ENCODE data around the gene PIGN.

PIGN gene

GRCh38 chr18:62186774-62187542 is at the start of gene PIGN, which contains the start of gene RELCH:
PIGN (minus strand) TSS chr18:62187056; CDS start chr18:62161353, 25,703 bp downstream.
RELCH (plus strand) TSS chr18:62187255; CDS start chr18:62187506, 251 bp downstream.
- H3K27me3 Mint-ChIP-seq: no peaks in the 10 kb centered on the region
- ATAC-seq (replicated peaks): peak; percentile 91 to 93

GRCh38 chr18:62236252-62236651 is 49.4 kb upstream of the PIGN start:
- Mint-ChIP-seq H3K27ac (no peak overlapping the region), H3K4me1 (no peaks in the 10 kb centered on the region), H3K36me3 (peaks cover 30 to 32% of the 10 kb centered on the region in 2 donors), H3K27me3 (no peaks in the 10 kb centered on the region), H3K4me3 (no peak overlapping the region), H3K9me3 (no peaks in the 10 kb centered on the region)
- DNase-seq: no peak
- no peak for ATAC-seq (replicated peaks)

More at GRCh38 chr18:62186774-62187542, at the start of gene PIGN, which contains the start of gene RELCH:
- Mint-ChIP-seq H3K4me3 (peak within 1 kb of the TSS; percentile 97 to 99), H3K9me3 (peaks cover 0 to 4% of the 10 kb centered on the region in 2 donors), H3K27ac (peak within 1 kb of the TSS; percentile 99), H3K36me3 (peaks cover 17 to 21% of the 10 kb centered on the region in 2 donors), H3K4me1 (peaks cover 21 to 23% of the 10 kb centered on the region in 2 donors)
- peak; percentile 95 for DNase-seq

GRCh38 chr18:62226047-62226446 is 39.2 kb upstream of the PIGN start:
- Mint-ChIP-seq H3K9me3 (peaks cover 2 to 4% of the 10 kb centered on the region in 2 donors), H3K27me3 (no peaks in the 10 kb centered on the region), H3K4me3 (no peak overlapping the region), H3K27ac (no peak overlapping the region), H3K4me1 (no peaks in the 10 kb centered on the region), H3K36me3 (peaks cover 36 to 50% of the 10 kb centered on the region in 2 donors)
- no peak for DNase-seq
- ATAC-seq (replicated peaks): no peak

GRCh38 chr18:62224229-62224628 is 37.4 kb upstream of the PIGN start:
- no peaks in the 10 kb centered on the region for H3K27me3 Mint-ChIP-seq
- H3K4me1 Mint-ChIP-seq: no peaks in the 10 kb centered on the region
- DNase-seq (no peak), ATAC-seq (replicated peaks) (no peak)
- no peak overlapping the region for H3K4me3 Mint-ChIP-seq
- peaks cover 32 to 47% of the 10 kb centered on the region in 2 donors for H3K36me3 Mint-ChIP-seq
- H3K9me3 Mint-ChIP-seq: peaks cover 2 to 4% of the 10 kb centered on the region in 2 donors
- no peak overlapping the region for H3K27ac Mint-ChIP-seq

GRCh38 chr18:62214790-62215189 is 27.9 kb upstream of the PIGN start:
- DNase-seq (no peak), ATAC-seq (replicated peaks) (no peak)
- Mint-ChIP-seq H3K27ac (no peak overlapping the region), H3K4me1 (peaks cover 14 to 23% of the 10 kb centered on the region in 2 donors), H3K27me3 (no peaks in the 10 kb centered on the region), H3K9me3 (no peaks in the 10 kb centered on the region), H3K36me3 (peaks cover 15 to 35% of the 10 kb centered on the region in 2 donors), H3K4me3 (no peak overlapping the region)

- no peaks in the 10 kb centered on the region for H3K27me3 Mint-ChIP-seq
- H3K36me3 Mint-ChIP-seq: peaks cover 14 to 39% of the 10 kb centered on the region in 2 donors
- peaks cover 18 to 40% of the 10 kb centered on the region in 2 donors for H3K4me1 Mint-ChIP-seq
- peaks cover 0 to 2% of the 10 kb centered on the region in 2 donors for H3K9me3 Mint-ChIP-seq
- no peak overlapping the region for H3K4me3 Mint-ChIP-seq
- ATAC-seq (replicated peaks) (no peak), DNase-seq (no peak)
- H3K27ac Mint-ChIP-seq: no peak overlapping the region
Measured at GRCh38 chr18:62211325-62211828, 24.5 kb upstream of the PIGN start.

- H3K9me3 Mint-ChIP-seq: peaks cover 0 to 2% of the 10 kb centered on the region in 2 donors
- no peak for ATAC-seq (replicated peaks)
- peaks cover 14 to 36% of the 10 kb centered on the region in 2 donors for H3K36me3 Mint-ChIP-seq
- H3K4me1 Mint-ChIP-seq: peaks cover 15 to 40% of the 10 kb centered on the region in 2 donors
- no peak overlapping the region for H3K27ac Mint-ChIP-seq
- no peaks in the 10 kb centered on the region for H3K27me3 Mint-ChIP-seq
- H3K4me3 Mint-ChIP-seq: no peak overlapping the region
- no peak for DNase-seq
Measured at GRCh38 chr18:62210138-62210537, 23.3 kb upstream of the PIGN start.

GRCh38 chr18:62209046-62209445 is 22.2 kb upstream of the PIGN start:
- H3K27ac Mint-ChIP-seq: no peak overlapping the region

GRCh38 chr18:62206593-62206992 is 19.7 kb upstream of the PIGN start:
- H3K9me3 Mint-ChIP-seq: peaks cover 0 to 2% of the 10 kb centered on the region in 2 donors
- ATAC-seq (replicated peaks) (no peak), DNase-seq (no peak)
- no peaks in the 10 kb centered on the region for H3K27me3 Mint-ChIP-seq
- H3K36me3 Mint-ChIP-seq: peaks cover 8 to 28% of the 10 kb centered on the region in 2 donors
- peaks cover 13 to 36% of the 10 kb centered on the region in 2 donors for H3K4me1 Mint-ChIP-seq
- no peak overlapping the region for H3K27ac Mint-ChIP-seq
- H3K4me3 Mint-ChIP-seq: no peak overlapping the region

More at GRCh38 chr18:62209046-62209445, 22.2 kb upstream of the PIGN start:
- Mint-ChIP-seq H3K36me3 (peaks cover 12 to 32% of the 10 kb centered on the region in 2 donors), H3K9me3 (peaks cover 0 to 2% of the 10 kb centered on the region in 2 donors), H3K4me1 (peaks cover 13 to 40% of the 10 kb centered on the region in 2 donors), H3K4me3 (no peak overlapping the region), H3K27me3 (no peaks in the 10 kb centered on the region)
- ATAC-seq (replicated peaks): no peak
- DNase-seq: no peak

GRCh38 chr18:62205824-62206223 is 19.0 kb upstream of the PIGN start:
- Mint-ChIP-seq H3K9me3 (peaks cover 0 to 2% of the 10 kb centered on the region in 2 donors), H3K27ac (no peak overlapping the region), H3K36me3 (peaks cover 8 to 28% of the 10 kb centered on the region in 2 donors), H3K27me3 (no peaks in the 10 kb centered on the region), H3K4me1 (peaks cover 13 to 36% of the 10 kb centered on the region in 2 donors), H3K4me3 (no peak overlapping the region)
- DNase-seq (no peak), ATAC-seq (replicated peaks) (no peak)

GRCh38 chr18:62201870-62202269 is 15.0 kb upstream of the PIGN start:
- H3K4me3 Mint-ChIP-seq: no peak overlapping the region
- DNase-seq: no peak
- no peaks in the 10 kb centered on the region for H3K27me3 Mint-ChIP-seq
- ATAC-seq (replicated peaks): no peak
- no peaks in the 10 kb centered on the region for H3K9me3 Mint-ChIP-seq
- peaks cover 2 to 7% of the 10 kb centered on the region in 2 donors for H3K36me3 Mint-ChIP-seq
- peaks cover 14 to 31% of the 10 kb centered on the region in 2 donors for H3K4me1 Mint-ChIP-seq
- H3K27ac Mint-ChIP-seq: no peak overlapping the region

- H3K36me3 Mint-ChIP-seq: peaks cover 5 to 14% of the 10 kb centered on the region in 2 donors
- no peak overlapping the region for H3K27ac Mint-ChIP-seq
- H3K4me1 Mint-ChIP-seq: peaks cover 17 to 37% of the 10 kb centered on the region in 2 donors
- peak; percentile 77 to 81 for ATAC-seq (replicated peaks)
- no peak for DNase-seq
- H3K27me3 Mint-ChIP-seq: no peaks in the 10 kb centered on the region
- no peaks in the 10 kb centered on the region for H3K9me3 Mint-ChIP-seq
- no peak overlapping the region for H3K4me3 Mint-ChIP-seq
Measured at GRCh38 chr18:62200121-62200914, 13.5 kb upstream of the PIGN start.

GRCh38 chr18:62199629-62200028 is 12.8 kb upstream of the PIGN start:
- Mint-ChIP-seq H3K36me3 (peaks cover 3 to 14% of the 10 kb centered on the region in 2 donors), H3K27me3 (no peaks in the 10 kb centered on the region), H3K4me1 (peaks cover 17 to 33% of the 10 kb centered on the region in 2 donors), H3K27ac (no peak overlapping the region), H3K9me3 (no peaks in the 10 kb centered on the region), H3K4me3 (no peak overlapping the region)
- DNase-seq (no peak), ATAC-seq (replicated peaks) (no peak)

- no peaks in the 10 kb centered on the region for H3K9me3 Mint-ChIP-seq
- peaks cover 3 to 12% of the 10 kb centered on the region in 2 donors for H3K36me3 Mint-ChIP-seq
- H3K4me1 Mint-ChIP-seq: peaks cover 19 to 41% of the 10 kb centered on the region in 2 donors
- no peaks in the 10 kb centered on the region for H3K27me3 Mint-ChIP-seq
- DNase-seq: no peak
- no peak for ATAC-seq (replicated peaks)
- no peak overlapping the region for H3K27ac Mint-ChIP-seq
- no peak overlapping the region for H3K4me3 Mint-ChIP-seq
Measured at GRCh38 chr18:62198259-62198658, 11.4 kb upstream of the PIGN start.

Measured in stimulated activated naive B cell treated with anti-CD40 and anti-IgM and Interleukin-4, amounts not matched to agents 10 μg/mL and 1 μg/mL and 100 μg/mL, for 72 hours (primary cell).